ENCODE measurements around the gene DOCK2. TPM values are rescaled to one million over a fixed set of nuclear protein-coding genes. Genes with fewer than 3 reads are reported as not detected.
"Not testable (repeated sequence)": the region's sequence is repeated elsewhere in the genome, so short reads cannot be mapped to it uniquely, and the experiment has no call there.

Gene DOCK2
- total and polyA plus RNA-seq, 2 donors: 4.1 to 19.1 TPM

GRCh38 chr5:169724303-169725087, 87.4 kb downstream of the DOCK2 start:
- Histone ChIP-seq H3K4me1 (ENCODE audit: insufficient read depth) (no peaks in the 10 kb centered on the region), H3K36me3 (ENCODE audit: insufficient read depth) (no peaks in the 10 kb centered on the region), H3K4me3 (ENCODE audit: low read depth, low read length) (no peak overlapping the region), H3K27ac (ENCODE audit: low read depth) (no peak overlapping the region)
- 72% methylated on average over 10 of the region's 10 CpGs for WGBS
- DNase-seq (ENCODE audit: extremely low spot score): no peak

- not testable (repeated sequence) for H3K4me1 ChIP-seq (ENCODE audit: insufficient read depth); DNase-seq (ENCODE audit: extremely low spot score); H3K27ac ChIP-seq (ENCODE audit: low read depth); H3K36me3 ChIP-seq (ENCODE audit: insufficient read depth); H3K4me3 ChIP-seq (ENCODE audit: low read depth, low read length)
- WGBS: 94% methylated on average over 4 of the region's 4 CpGs
Observed at GRCh38 chr5:169725665-169726064, 88.6 kb downstream of the DOCK2 start.

GRCh38 chr5:169728418-169728817, 91.3 kb downstream of the DOCK2 start:
- Histone ChIP-seq H3K4me1 (ENCODE audit: insufficient read depth) (no peaks in the 10 kb centered on the region), H3K36me3 (ENCODE audit: insufficient read depth) (no peaks in the 10 kb centered on the region), H3K27ac (ENCODE audit: low read depth) (no peak overlapping the region), H3K4me3 (ENCODE audit: low read depth, low read length) (no peak overlapping the region)
- DNase-seq (ENCODE audit: extremely low spot score): no peak
- WGBS: 85% methylated on average over 1 of the region's 1 CpG

GRCh38 chr5:169731221-169731620, 94.1 kb downstream of the DOCK2 start:
- no peaks in the 10 kb centered on the region for H3K36me3 ChIP-seq (ENCODE audit: insufficient read depth)
- 78% methylated on average over 6 of the region's 6 CpGs for WGBS
- H3K27ac ChIP-seq (ENCODE audit: low read depth): no peak overlapping the region
- no peak for DNase-seq (ENCODE audit: extremely low spot score)
- no peak overlapping the region for H3K4me3 ChIP-seq (ENCODE audit: low read depth, low read length)
- no peaks in the 10 kb centered on the region for H3K4me1 ChIP-seq (ENCODE audit: insufficient read depth)

- H3K36me3 ChIP-seq (ENCODE audit: insufficient read depth): no peaks in the 10 kb centered on the region
- no peaks in the 10 kb centered on the region for H3K4me1 ChIP-seq (ENCODE audit: insufficient read depth)
- H3K4me3 ChIP-seq (ENCODE audit: low read depth, low read length): no peak overlapping the region
- WGBS: 47% methylated on average over 1 of the region's 1 CpG
- no peak for DNase-seq (ENCODE audit: extremely low spot score)
- H3K27ac ChIP-seq (ENCODE audit: low read depth): no peak overlapping the region
Observed at GRCh38 chr5:169732841-169733240, 95.8 kb downstream of the DOCK2 start.

GRCh38 chr5:169735913-169736312, 98.8 kb downstream of the DOCK2 start:
- WGBS: 88% methylated on average over 3 of the region's 3 CpGs
- no peak overlapping the region for H3K27ac ChIP-seq (ENCODE audit: low read depth)
- H3K36me3 ChIP-seq (ENCODE audit: insufficient read depth): no peaks in the 10 kb centered on the region
- H3K4me1 ChIP-seq (ENCODE audit: insufficient read depth): no peaks in the 10 kb centered on the region
- no peak overlapping the region for H3K4me3 ChIP-seq (ENCODE audit: low read depth, low read length)
- no peak for DNase-seq (ENCODE audit: extremely low spot score)

- 82% methylated on average over 2 of the region's 2 CpGs for WGBS
- no peak for DNase-seq (ENCODE audit: extremely low spot score)
- no peak overlapping the region for H3K27ac ChIP-seq (ENCODE audit: low read depth)
- H3K4me1 ChIP-seq (ENCODE audit: insufficient read depth): no peaks in the 10 kb centered on the region
- no peaks in the 10 kb centered on the region for H3K36me3 ChIP-seq (ENCODE audit: insufficient read depth)
- no peak overlapping the region for H3K4me3 ChIP-seq (ENCODE audit: low read depth, low read length)
Observed at GRCh38 chr5:169736653-169737052, 99.6 kb downstream of the DOCK2 start.

GRCh38 chr5:169740435-169740834, 103.4 kb downstream of the DOCK2 start:
- Histone ChIP-seq H3K4me1 (ENCODE audit: insufficient read depth) (no peaks in the 10 kb centered on the region), H3K27ac (ENCODE audit: low read depth) (no peak overlapping the region), H3K36me3 (ENCODE audit: insufficient read depth) (no peaks in the 10 kb centered on the region), H3K4me3 (ENCODE audit: low read depth, low read length) (no peak overlapping the region)
- WGBS: 70% methylated on average over 3 of the region's 3 CpGs
- DNase-seq (ENCODE audit: extremely low spot score): no peak

GRCh38 chr5:169742771-169743296, 105.8 kb downstream of the DOCK2 start:
- 61% methylated on average over 7 of the region's 7 CpGs for WGBS
- Histone ChIP-seq H3K4me3 (ENCODE audit: low read depth, low read length) (no peak overlapping the region), H3K36me3 (ENCODE audit: insufficient read depth) (no peaks in the 10 kb centered on the region), H3K27ac (ENCODE audit: low read depth) (no peak overlapping the region), H3K4me1 (ENCODE audit: insufficient read depth) (no peaks in the 10 kb centered on the region)
- no peak for DNase-seq (ENCODE audit: extremely low spot score)

- Histone ChIP-seq H3K4me3 (ENCODE audit: low read depth, low read length) (no peak overlapping the region), H3K4me1 (ENCODE audit: insufficient read depth) (no peaks in the 10 kb centered on the region), H3K36me3 (ENCODE audit: insufficient read depth) (no peaks in the 10 kb centered on the region), H3K27ac (ENCODE audit: low read depth) (no peak overlapping the region)
- 37% methylated on average over 1 of the region's 1 CpG for WGBS
- DNase-seq (ENCODE audit: extremely low spot score): no peak
Observed at GRCh38 chr5:169744336-169744735, 107.3 kb downstream of the DOCK2 start.

GRCh38 chr5:169745441-169746146, 108.5 kb downstream of the DOCK2 start:
- no peak overlapping the region for H3K27ac ChIP-seq (ENCODE audit: low read depth)
- H3K4me1 ChIP-seq (ENCODE audit: insufficient read depth): no peaks in the 10 kb centered on the region
- 86% methylated on average over 6 of the region's 6 CpGs for WGBS
- no peaks in the 10 kb centered on the region for H3K36me3 ChIP-seq (ENCODE audit: insufficient read depth)
- DNase-seq (ENCODE audit: extremely low spot score): no peak
- no peak overlapping the region for H3K4me3 ChIP-seq (ENCODE audit: low read depth, low read length)

GRCh38 chr5:169746147-169746694, 109.1 kb downstream of the DOCK2 start:
- no peak overlapping the region for H3K27ac ChIP-seq (ENCODE audit: low read depth)
- WGBS: 63% methylated on average over 5 of the region's 5 CpGs

GRCh38 chr5:169748174-169748573, 111.1 kb downstream of the DOCK2 start:
- Histone ChIP-seq H3K4me3 (ENCODE audit: low read depth, low read length) (no peak overlapping the region), H3K4me1 (ENCODE audit: insufficient read depth) (no peaks in the 10 kb centered on the region), H3K27ac (ENCODE audit: low read depth) (no peak overlapping the region), H3K36me3 (ENCODE audit: insufficient read depth) (no peaks in the 10 kb centered on the region)
- DNase-seq (ENCODE audit: extremely low spot score): no peak
- WGBS: 76% methylated on average over 3 of the region's 3 CpGs

More at GRCh38 chr5:169746147-169746694, 109.1 kb downstream of the DOCK2 start:
- H3K4me3 ChIP-seq (ENCODE audit: low read depth, low read length): no peak overlapping the region
- DNase-seq (ENCODE audit: extremely low spot score): no peak
- H3K36me3 ChIP-seq (ENCODE audit: insufficient read depth): no peaks in the 10 kb centered on the region
- no peaks in the 10 kb centered on the region for H3K4me1 ChIP-seq (ENCODE audit: insufficient read depth)

GRCh38 chr5:169749295-169749694, 112.2 kb downstream of the DOCK2 start:
- Histone ChIP-seq H3K27ac (ENCODE audit: low read depth) (no peak overlapping the region), H3K36me3 (ENCODE audit: insufficient read depth) (no peaks in the 10 kb centered on the region), H3K4me1 (ENCODE audit: insufficient read depth) (no peaks in the 10 kb centered on the region), H3K4me3 (ENCODE audit: low read depth, low read length) (no peak overlapping the region)
- no peak for DNase-seq (ENCODE audit: extremely low spot score)
- WGBS: 82% methylated on average over 3 of the region's 3 CpGs

All from urinary bladder (tissue), 4 donors.